HG03045 (cell line): Measurements from ENCODE around the gene ZNF346.

Source experiments
- ATAC-seq: cut with Tn5 transposase; IDR thresholded peaks from one replicate; pipeline ENCODE4 v1.9.1; 2021; ENCODE audit warnings: mild to moderate bottlenecking, moderate library complexity; ENCODE audit not compliant: unreplicated experiment

The ZNF346 gene

GRCh38 chr5:177113566-177114424 lies 91.3 kb downstream of the ZNF346 start:
- ATAC-seq: no peak

- no peak for ATAC-seq
These were observed 94.3 kb downstream of the ZNF346 start for GRCh38 chr5:177116631-177117373.

GRCh38 chr5:177117441-177118045 lies 95.0 kb downstream of the ZNF346 start:
- no peak for ATAC-seq

GRCh38 chr5:177122566-177122965 lies 100.1 kb downstream of the ZNF346 start:
- ATAC-seq: no peak

GRCh38 chr5:177123789-177124485 lies 101.4 kb downstream of the ZNF346 start:
- no peak for ATAC-seq

- no peak for ATAC-seq
These were observed 102.0 kb downstream of the ZNF346 start for GRCh38 chr5:177124486-177124991.

GRCh38 chr5:177126771-177127170 lies 104.3 kb downstream of the ZNF346 start:
- no peak for ATAC-seq

GRCh38 chr5:177128551-177128981 lies 106.1 kb downstream of the ZNF346 start:
- no peak for ATAC-seq

GRCh38 chr5:177130211-177131018 lies 107.9 kb downstream of the ZNF346 start:
- ATAC-seq: no peak
